Naive thymus-derived CD8-positive, alpha-beta T cell (primary cell): ENCODE results near the gene NGFR. TPM values are rescaled to one million over a fixed set of nuclear protein-coding genes. Genes with fewer than 3 reads are reported as not detected.

Experiments used
- ATAC-seq, 2 donors: fragments of 150-1000 bp; cut with Tn5 transposase in 1 of 2; sonication (Bioruptor Pico), chemical (Tn5 transposase) in 1 of 2; 1 replicate in 1 of 2; 2 replicates in 1 of 2; pipeline ENCODE4 v1.10.0; 2021; ENCODE audit warnings: mild to moderate bottlenecking in 2 of 2, moderate library complexity in 2 of 2
- POLR2A ChIA-PET: fragments of 350-600 bp; sonication (Branson Sonifier 250); formaldehyde crosslinking; loops from one replicate; lab custom pipeline; 2021; ENCODE audit warnings: antibody characterized with exemption; lab: Charles Lee
- DNase-seq, 10 donors: peaks; one replicate each; pipeline versions ENCODE4 v3.0.0 to v3.0.0-alpha.2; 2020 to 2022
- H3K27ac Mint-ChIP-seq, 10 donors: one replicate each; pipeline ENCODE4 v1.8.0; 2020 to 2022; ENCODE audit warnings: mild to moderate bottlenecking in 10 of 10, mixed read lengths in 10 of 10, moderate library complexity in 4 of 10, inconsistent platforms in 1 of 10
- H3K27me3 Mint-ChIP-seq, 5 donors: one replicate each; pipeline ENCODE4 v1.8.0; 2021 to 2022; ENCODE audit warnings: mixed read lengths in 5 of 5
- H3K36me3 Mint-ChIP-seq, 3 donors: one replicate each; pipeline ENCODE4 v1.8.0; 2020 to 2022; ENCODE audit warnings: mixed read lengths in 3 of 3, mild to moderate bottlenecking in 2 of 3, inconsistent platforms in 1 of 3
- H3K4me1 Mint-ChIP-seq, 4 donors: one replicate each; pipeline ENCODE4 v1.8.0; 2021 to 2022; ENCODE audit warnings: mixed read lengths in 4 of 4
- H3K4me3 Mint-ChIP-seq, 10 donors: one replicate each; pipeline ENCODE4 v1.8.0; 2020 to 2022; ENCODE audit warnings: mild to moderate bottlenecking in 10 of 10, mixed read lengths in 10 of 10, moderate library complexity in 6 of 10, inconsistent platforms in 1 of 10
- H3K9me3 Mint-ChIP-seq, 9 donors: one replicate each; pipeline ENCODE4 v1.8.0; 2020 to 2022; ENCODE audit warnings: mixed read lengths in 9 of 9, mild to moderate bottlenecking in 3 of 9, inconsistent platforms in 1 of 9, moderate library complexity in 1 of 9
- polyA plus RNA-seq, 3 donors: library from polyadenylated mRNA; unstranded; fragments of 300-500 nt; fragmentation: Illumina TruSeq; gene quantifications; one replicate each; pipeline ENCODE4 v1.2.3, GENCODE V29; 2021
- total RNA-seq, 8 experiments: library from RNA in 2 of 8; stranded (reverse) in 2 of 8; gene quantifications; one replicate each; pipeline ENCODE4 v1.2.3 and lab custom pipeline; 2021 to 2026

NGFR gene
- total and polyA plus RNA-seq, 5 experiments from 2014 or later = 0.47 TPM; not detected in 4

GRCh38 chr17:49523706-49524472, 28.8 kb downstream of the NGFR start:
- ATAC-seq (peak; percentile 98), DNase-seq (peak; percentile 15 to 80 (median 38))
- Mint-ChIP-seq H3K36me3 (no peaks in the 10 kb centered on the region), H3K27me3 (peaks cover 2 to 12% (median 8%) of the 10 kb centered on the region in 5 donors), H3K4me1 (peaks cover 9 to 12% (median 11%) of the 10 kb centered on the region in 4 donors), H3K4me3 (no peak overlapping the region), H3K9me3 (no peaks in the 10 kb centered on the region), H3K27ac (peak overlapping the region in 4 of 10 donors; percentile 16 to 66 (median 41))
- POLR2A ChIA-PET = no interaction called here

- ATAC-seq = no peak
- Mint-ChIP-seq H3K27ac (peak overlapping the region in 1 of 10 donors; percentile 48), H3K27me3 (peaks cover 5 to 21% (median 6%) of the 10 kb centered on the region in 5 donors), H3K36me3 (no peaks in the 10 kb centered on the region), H3K4me1 (peaks cover 9 to 12% (median 11%) of the 10 kb centered on the region in 4 donors), H3K9me3 (no peaks in the 10 kb centered on the region), H3K4me3 (no peak overlapping the region)
- no peak for DNase-seq
- POLR2A ChIA-PET = no interaction called here
These were observed 29.6 kb downstream of the NGFR start for GRCh38 chr17:49524473-49525359.

GRCh38 chr17:49525831-49526741, 31.0 kb downstream of the NGFR start:
- Mint-ChIP-seq H3K27me3 (peaks cover 4 to 15% (median 7%) of the 10 kb centered on the region in 5 donors), H3K4me3 (no peak overlapping the region), H3K9me3 (no peaks in the 10 kb centered on the region), H3K36me3 (no peaks in the 10 kb centered on the region), H3K27ac (no peak overlapping the region), H3K4me1 (peaks cover 9 to 12% (median 11%) of the 10 kb centered on the region in 4 donors)
- no peak for DNase-seq
- POLR2A ChIA-PET = no interaction called here
- no peak for ATAC-seq

- Mint-ChIP-seq H3K9me3 (no peaks in the 10 kb centered on the region), H3K4me3 (no peak overlapping the region), H3K27me3 (peaks cover 8 to 24% (median 10%) of the 10 kb centered on the region in 5 donors), H3K4me1 (peaks cover 5 to 9% (median 9%) of the 10 kb centered on the region in 4 donors), H3K36me3 (no peaks in the 10 kb centered on the region), H3K27ac (no peak overlapping the region)
- no peak for DNase-seq
- POLR2A ChIA-PET = no interaction called here
- ATAC-seq = no peak
These were observed 33.0 kb downstream of the NGFR start for GRCh38 chr17:49527927-49528651.

GRCh38 chr17:49528966-49529365, 33.9 kb downstream of the NGFR start:
- Mint-ChIP-seq H3K27me3 (peaks cover 11 to 33% (median 14%) of the 10 kb centered on the region in 5 donors), H3K36me3 (no peaks in the 10 kb centered on the region), H3K9me3 (no peaks in the 10 kb centered on the region), H3K4me1 (peaks cover 0 to 3% (median under 1%) of the 10 kb centered on the region in 4 donors), H3K4me3 (no peak overlapping the region), H3K27ac (no peak overlapping the region)
- POLR2A ChIA-PET = interaction anchor here (0.7 kb wide), 1 partner anchor 120 kb away, joined by 5 read pairs; no protein-coding TSS in a partner anchor
- ATAC-seq (no peak), DNase-seq (no peak)

GRCh38 chr17:49530118-49530517, 35.0 kb downstream of the NGFR start:
- Mint-ChIP-seq H3K27ac (no peak overlapping the region), H3K36me3 (no peaks in the 10 kb centered on the region), H3K4me3 (no peak overlapping the region), H3K4me1 (peaks cover 0 to 2% (median 0%) of the 10 kb centered on the region in 4 donors), H3K27me3 (peaks cover 15 to 36% (median 16%) of the 10 kb centered on the region in 5 donors), H3K9me3 (no peaks in the 10 kb centered on the region)
- no peak for DNase-seq
- no peak for ATAC-seq
- POLR2A ChIA-PET = interaction anchor here (0.7 to 0.8 kb wide), 2 partner anchors 13 to 33 kb away, joined by 3 read pairs; no protein-coding TSS in a partner anchor

GRCh38 chr17:49543860-49544259, 48.8 kb downstream of the NGFR start:
- Mint-ChIP-seq H3K4me3 (no peak overlapping the region), H3K27me3 (peaks cover 2 to 9% (median 8%) of the 10 kb centered on the region in 5 donors), H3K4me1 (no peaks in the 10 kb centered on the region), H3K9me3 (peaks cover 3 to 23% (median 10%) of the 10 kb centered on the region in 9 donors), H3K27ac (no peak overlapping the region), H3K36me3 (peaks cover 0 to 26% (median 7%) of the 10 kb centered on the region in 3 donors)
- no peak for DNase-seq
- POLR2A ChIA-PET = interaction anchor here (0.6 kb wide), 1 partner anchor 103 kb away, joined by 3 read pairs; no protein-coding TSS in a partner anchor
- ATAC-seq = no peak

GRCh38 chr17:49545007-49545660, 50.0 kb downstream of the NGFR start:
- Mint-ChIP-seq H3K4me3 (no peak overlapping the region), H3K9me3 (peaks cover 3 to 23% (median 10%) of the 10 kb centered on the region in 9 donors), H3K36me3 (peaks cover 0 to 26% (median 7%) of the 10 kb centered on the region in 3 donors), H3K27me3 (peaks cover 2 to 9% (median 8%) of the 10 kb centered on the region in 5 donors), H3K27ac (no peak overlapping the region), H3K4me1 (no peaks in the 10 kb centered on the region)
- POLR2A ChIA-PET = no interaction called here
- ATAC-seq (no peak), DNase-seq (no peak)

GRCh38 chr17:49545806-49546545, 50.9 kb downstream of the NGFR start:
- POLR2A ChIA-PET = no interaction called here
- peaks cover 0 to 24% (median 6%) of the 10 kb centered on the region in 3 donors for H3K36me3 Mint-ChIP-seq
- peaks cover 2 to 9% (median 8%) of the 10 kb centered on the region in 5 donors for H3K27me3 Mint-ChIP-seq
- DNase-seq (no peak), ATAC-seq (no peak)
- no peaks in the 10 kb centered on the region for H3K4me1 Mint-ChIP-seq
- peaks cover 3 to 17% (median 8%) of the 10 kb centered on the region in 9 donors for H3K9me3 Mint-ChIP-seq
- no peak overlapping the region for H3K4me3 Mint-ChIP-seq
- H3K27ac Mint-ChIP-seq = peak overlapping the region in 1 of 10 donors; percentile 40
